GM19035 (cell line): ENCODE measurements around the gene CCDC171.
"Not testable (repeated sequence)": the region's sequence is repeated elsewhere in the genome, so short reads cannot be mapped to it uniquely, and the experiment has no call there.

Experiments used
- ATAC-seq: cut with Tn5 transposase; IDR thresholded peaks from one replicate; pipeline ENCODE4 v1.9.1; 2021; ENCODE audit not compliant: unreplicated experiment

CCDC171 gene

DNA sequence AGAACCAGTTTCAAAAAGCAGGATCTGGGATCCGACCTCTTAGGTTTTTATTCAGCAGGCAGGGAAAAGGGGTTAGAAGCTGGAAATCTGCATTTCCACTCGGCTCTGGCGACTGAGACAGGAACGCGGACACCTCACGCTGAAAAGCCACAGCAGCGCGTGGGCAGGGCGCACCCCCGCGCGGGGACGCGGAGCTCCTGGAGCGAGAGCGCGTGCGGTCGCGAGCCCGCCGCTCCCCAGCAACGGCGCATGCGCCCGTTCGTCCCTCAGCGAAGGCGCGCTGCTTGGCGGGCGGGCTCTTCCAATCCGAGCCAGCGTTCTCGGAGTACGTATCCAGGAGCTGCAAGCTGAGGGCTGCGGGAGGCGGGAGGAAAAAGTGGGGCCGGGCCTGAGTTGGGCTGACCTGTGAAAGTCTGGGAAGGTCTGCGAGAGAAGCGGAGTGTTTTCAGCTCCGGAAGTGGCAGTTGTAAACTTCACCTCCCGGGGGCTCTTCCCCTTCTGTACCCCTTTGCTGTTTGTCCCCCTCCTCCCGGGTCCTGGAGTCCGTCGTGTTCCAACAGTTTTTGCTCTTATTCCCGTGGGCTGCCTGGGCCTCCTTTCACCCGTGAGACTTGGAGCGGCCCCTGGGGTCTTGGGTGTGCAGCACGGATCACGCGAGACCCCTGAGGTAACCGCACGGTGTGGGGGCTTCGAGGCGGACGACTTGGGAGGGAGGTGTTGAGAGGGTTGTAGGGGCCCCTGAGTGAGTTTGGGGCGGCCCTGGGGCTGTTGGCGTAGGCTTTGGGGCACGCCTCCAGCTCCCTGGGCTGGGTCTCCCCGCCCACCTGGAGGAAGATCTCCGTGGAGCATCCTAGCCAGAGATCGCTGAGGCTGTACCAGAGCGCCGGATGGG is at the start of gene CCDC171:
Gene CCDC171, plus strand, starts transcription at position 408 of the 892 bp plus-strand sequence. CDS start 11,046 bp downstream, outside the sequence.
- peak; percentile 77 for ATAC-seq

DNA sequence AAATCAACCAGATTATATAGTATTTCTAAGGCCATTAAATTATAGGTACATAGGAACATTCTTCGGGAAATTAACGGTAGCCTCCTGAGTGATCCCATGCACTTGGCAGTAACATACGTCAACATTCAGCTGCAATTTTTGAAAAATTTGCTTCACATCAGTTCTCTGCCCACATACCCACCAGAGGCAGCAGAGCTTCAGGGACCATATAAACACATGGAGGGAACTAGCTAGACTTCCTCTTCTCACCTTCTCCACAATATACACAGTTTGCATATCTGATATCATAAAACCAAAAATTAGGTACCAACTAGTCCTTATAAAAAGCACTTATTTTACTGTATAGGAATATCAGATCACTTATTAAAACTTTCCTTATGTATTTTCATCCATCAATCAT is 46.9 kb upstream of the CCDC171 start:
- no peak for ATAC-seq

- peak; percentile 49 for ATAC-seq
Observed at GRCh38 chr9:15509931-15510788, 42.7 kb upstream of the CCDC171 start.

DNA sequence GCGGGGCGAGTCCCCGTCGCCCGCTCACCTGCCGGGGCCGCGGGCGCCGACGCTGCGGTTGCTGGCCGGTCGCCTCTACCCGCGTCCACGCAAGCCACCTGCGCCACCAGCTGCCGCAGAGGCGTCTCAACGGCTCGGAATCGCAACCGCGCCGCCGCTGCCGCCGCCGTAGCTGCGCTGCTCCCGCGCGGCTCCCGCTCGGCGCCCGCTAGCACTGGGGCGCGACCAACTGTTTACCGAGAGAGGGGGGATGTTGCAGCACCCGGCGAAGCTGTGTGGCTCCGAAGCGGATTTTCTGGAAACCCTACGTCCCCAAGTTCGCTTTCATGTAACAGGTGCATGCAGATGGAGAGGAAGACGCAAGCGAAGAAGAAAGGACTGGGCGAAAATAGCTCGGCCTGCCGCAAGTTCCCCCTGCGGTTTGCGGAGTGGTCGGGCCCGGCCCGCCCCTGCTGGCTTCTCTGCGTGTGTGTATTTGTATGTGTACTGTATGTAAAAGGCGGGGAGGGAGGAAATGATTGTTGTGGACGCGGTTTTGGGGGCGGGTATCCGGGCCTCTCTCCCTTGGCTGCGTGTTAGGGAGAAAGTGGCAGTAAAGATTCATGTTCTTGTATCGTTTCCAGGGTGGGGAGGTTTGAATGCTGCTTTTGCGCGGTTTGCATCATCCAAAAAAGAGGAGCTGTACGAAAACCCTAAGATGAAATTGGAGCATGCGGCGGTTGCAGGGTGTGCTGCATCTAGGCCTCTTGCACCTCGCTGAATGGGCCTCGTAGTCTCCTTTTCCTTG is 41.9 kb upstream of the CCDC171 start, which contains the start of gene PSIP1:
Gene PSIP1, minus strand, starts transcription at position 182 of the 787 bp plus-strand sequence. CDS start 782 bp downstream, outside the sequence.
- peak; percentile 80 for ATAC-seq

- no peak for ATAC-seq
Observed at GRCh38 chr9:15512204-15512603, 40.6 kb upstream of the CCDC171 start.

DNA sequence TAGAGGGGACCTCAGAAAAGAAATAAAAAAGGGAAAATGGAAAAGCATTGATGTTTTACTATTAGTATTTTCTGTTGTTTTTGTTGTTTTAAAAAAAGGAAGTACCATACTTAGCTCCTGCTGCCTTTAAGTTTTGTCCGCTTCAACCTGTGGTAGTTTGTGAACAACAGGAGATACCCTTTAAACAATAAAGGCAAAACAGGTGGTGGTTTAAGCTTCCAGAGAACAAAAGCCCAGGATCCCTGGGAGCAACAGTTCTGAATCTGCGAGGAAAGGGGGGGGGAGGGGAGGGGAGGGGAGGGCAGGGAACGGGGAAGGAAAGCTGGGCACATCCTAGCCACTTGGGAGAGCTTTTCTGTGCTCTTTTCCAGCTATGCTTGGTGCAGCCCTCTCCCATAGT is 40.0 kb upstream of the CCDC171 start:
- no peak for ATAC-seq

DNA sequence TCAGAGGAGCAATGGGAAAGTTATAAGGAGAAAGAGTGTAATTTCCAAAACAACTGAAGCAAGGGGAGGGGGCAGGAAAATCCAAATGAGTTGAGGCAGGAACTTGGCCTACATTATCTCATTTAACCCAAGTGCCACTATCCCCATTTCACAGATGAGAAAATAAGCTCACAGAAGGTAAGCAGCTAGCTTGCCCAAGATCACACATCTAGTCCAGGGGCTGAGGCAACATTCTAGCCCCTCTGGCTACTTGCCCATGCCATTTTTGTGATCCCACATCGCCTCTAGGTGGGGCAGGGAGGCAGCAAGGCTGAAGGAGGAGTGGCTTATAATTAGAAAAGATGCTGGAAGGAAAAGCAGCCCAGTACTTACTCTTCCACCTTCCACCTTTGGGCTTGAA is 39.5 kb upstream of the CCDC171 start:
- no peak for ATAC-seq

GRCh38 chr9:15519831-15520230 is 33.0 kb upstream of the CCDC171 start:
- no peak for ATAC-seq

DNA sequence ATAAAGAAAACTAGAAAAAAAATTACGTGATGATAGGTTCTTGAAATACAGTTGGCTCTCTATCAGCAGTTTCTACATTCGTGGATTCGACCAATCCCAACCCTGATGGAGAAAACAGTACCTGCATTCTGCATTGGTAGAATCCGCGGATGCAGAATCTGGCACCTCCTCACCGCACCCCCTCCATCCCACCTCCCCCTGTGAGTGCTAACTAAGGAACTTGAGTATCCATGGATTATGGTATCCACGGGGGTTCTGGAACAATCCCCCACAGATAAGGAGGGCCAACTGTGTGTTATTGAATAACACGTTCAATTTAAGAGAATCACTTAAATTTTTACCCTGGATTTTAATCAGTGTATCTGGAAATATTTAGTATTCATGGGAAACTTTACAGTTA is 31.6 kb upstream of the CCDC171 start:
- ATAC-seq, result no peak

GRCh38 chr9:15522130-15522755 is 30.6 kb upstream of the CCDC171 start:
- no peak for ATAC-seq

DNA sequence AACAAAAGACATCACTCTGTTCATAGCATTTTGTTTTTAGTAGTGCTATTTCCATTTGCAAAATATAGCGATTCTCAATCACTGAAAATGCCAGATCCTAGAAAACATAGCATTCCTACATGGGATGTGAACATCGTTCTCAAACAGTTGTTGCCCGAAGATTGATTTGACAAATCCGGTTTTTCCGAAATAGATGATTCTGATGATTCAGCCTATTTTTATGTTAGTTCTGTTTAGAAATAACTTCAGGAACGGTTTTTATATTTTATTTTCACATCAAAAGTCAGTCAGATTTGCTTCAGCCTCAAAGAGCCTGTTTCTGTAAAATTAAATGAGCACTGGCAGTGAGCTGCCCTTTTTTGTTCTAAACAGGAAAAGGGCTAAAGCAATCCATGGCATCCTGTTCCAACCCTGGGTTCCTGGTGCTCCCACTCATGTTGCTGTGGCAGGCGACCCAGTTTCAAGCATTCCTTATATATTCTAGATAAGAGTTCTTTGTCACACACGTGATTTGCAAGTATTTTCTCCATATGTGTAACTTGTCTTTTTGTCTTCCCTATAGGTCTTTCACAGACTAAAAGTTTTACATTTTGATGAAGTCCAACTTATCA is 27.9 kb upstream of the CCDC171 start:
- no peak for ATAC-seq

DNA sequence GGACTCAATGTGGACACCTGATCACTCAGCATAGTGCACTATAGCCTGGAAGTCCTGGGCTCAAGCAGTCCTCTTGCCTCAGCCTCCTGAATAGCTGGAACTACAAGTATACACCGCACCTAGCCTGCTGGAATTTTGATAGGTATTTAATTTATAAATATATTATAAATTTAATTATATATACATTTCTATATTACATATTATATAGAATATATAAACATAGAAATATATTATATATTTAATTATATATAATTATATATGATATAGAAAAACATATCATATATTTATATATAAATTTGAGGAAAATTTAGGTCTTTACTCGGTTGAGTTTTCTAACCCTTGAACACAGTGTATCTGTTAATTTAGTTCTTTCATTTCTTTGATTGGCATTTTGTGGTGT is 26.9 kb upstream of the CCDC171 start:
- no peak for ATAC-seq

GRCh38 chr9:15527035-15527434 is 25.8 kb upstream of the CCDC171 start:
- not testable (repeated sequence) for ATAC-seq

GRCh38 chr9:15529566-15530324 is 23.1 kb upstream of the CCDC171 start:
- ATAC-seq, result peak; percentile 89

DNA sequence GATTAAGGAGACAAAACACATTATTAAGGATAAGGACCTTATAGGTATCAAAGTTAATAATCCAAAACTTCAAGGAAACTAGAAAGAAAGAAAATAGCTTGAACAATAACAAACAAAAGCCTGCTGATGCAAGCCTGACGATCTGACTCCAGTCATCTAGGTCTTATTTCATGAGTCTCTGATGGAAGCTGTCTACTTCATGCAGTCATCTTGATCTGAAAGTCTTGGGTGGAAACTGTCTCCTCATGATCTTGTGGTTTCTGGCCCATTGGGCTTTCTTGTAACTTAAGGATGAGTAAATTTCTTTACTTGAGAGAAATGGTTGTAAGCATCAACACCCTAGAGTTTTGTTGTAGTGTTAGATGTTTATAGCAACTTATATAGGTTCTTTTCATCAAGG is 21.5 kb upstream of the CCDC171 start:
- no peak for ATAC-seq

DNA sequence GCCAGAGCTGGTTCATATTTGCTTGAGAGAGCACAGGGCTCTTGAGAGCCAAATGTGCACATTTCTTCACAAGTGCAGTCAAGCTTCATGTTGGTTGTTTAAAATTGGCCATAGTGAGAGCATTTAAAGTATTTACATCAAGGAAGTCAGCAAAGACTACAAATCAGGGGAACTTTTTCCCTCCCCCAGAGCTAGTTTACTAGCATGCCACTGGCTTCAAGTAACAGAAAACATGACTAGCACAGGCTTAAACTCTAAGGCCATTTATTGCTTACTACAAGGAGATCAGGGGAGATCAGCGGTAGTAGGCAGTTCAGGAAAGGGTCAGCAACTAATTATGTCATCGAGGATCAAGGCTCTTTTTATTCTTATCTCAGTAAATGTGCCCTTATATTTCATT is 11.0 kb upstream of the CCDC171 start:
- no peak for ATAC-seq

DNA sequence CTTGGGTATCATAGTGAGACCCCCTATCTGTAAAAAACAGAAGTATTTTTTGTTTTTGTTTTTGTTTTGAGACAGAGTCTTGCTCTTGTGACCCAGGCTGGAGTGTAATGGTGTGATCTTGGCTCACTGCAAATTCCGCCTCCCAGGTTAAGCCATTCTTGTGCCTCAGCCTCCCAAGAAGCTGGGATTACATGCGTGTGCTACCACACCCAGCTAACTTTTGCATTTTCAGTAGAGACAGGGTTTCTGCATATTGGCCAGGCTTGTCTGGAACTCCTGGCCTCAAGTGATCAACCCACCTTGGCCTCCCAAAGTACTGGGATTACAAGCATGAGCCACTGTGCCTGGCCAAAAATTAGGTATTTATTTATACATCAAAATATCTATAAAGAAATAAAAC is 10.2 kb upstream of the CCDC171 start:
- no peak for ATAC-seq

DNA sequence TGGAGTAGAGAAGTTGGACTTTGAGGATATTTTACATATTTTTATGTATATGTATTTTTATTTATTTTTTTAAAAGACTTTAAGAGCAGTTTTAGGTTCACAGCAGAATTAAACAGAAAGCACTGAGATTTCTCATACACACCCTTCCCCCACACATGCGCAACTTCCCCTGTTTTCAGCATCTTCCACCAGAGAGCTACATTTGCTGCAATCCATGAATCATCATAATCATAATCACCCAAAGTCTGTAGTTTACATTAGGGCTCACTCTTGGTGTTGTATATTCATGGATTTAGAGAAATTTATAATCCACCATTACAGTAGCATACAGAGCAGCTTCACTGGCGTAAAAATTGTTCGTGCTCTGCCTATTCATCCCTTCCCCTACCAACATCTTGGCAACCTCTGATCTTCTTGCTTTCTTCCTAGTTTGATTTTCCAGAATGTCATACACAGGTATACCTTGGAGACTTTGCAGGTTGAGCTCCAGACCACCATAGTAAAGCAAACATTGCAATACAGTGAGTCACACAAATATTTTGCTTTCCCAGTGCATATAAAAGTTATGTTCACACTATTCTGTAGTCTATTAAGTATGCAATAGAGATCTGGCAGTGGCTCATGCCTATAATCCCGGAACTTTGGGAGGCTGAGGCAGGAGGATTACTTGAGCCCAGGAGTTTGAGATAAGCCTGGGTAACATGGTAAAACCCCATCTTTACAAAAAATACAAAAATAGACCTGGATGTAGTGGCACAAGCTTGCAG is 9.6 kb upstream of the CCDC171 start:
- no peak for ATAC-seq

GRCh38 chr9:15549611-15550010 is 3.2 kb upstream of the CCDC171 start:
- ATAC-seq, result no peak
